ENCODE measurements around the gene CD1C.

Gene CD1C

DNA sequence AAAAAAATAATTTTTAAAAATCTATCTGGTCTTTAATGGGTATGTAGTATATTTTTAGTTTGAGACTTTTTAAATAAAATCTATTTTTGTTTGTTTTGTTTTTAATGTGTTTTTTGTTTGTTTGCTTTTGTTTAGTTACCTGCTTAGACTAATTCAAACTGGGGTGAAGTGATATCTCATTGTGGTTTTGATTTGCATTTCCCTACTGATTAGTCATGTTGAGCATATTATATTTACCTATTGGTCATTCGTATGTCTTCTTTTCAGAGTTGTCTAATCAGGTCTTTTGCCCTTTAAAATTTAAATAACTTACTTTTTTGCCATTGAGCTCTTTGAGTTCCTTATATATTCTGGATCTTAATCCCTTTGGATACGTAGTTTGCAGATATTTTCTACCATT, 21.3 kb downstream of the CD1C start:
- TF ChIP-seq CTCF (IDR thresholded peaks at IDR 0.05; ENCODE audit: low read depth, low read length) (no peak), MAX (IDR thresholded peaks at IDR 0.05; ENCODE audit: low read depth, low read length) (no peak), MYC (IDR thresholded peaks at IDR 0.05; ENCODE audit: low read depth, low read length) (no peak), POLR2A (IDR thresholded peaks at IDR 0.05; ENCODE audit: extremely low read depth, insufficient read length) (no peak)
- H3K4me3 ChIP-seq (ENCODE audit: low read depth, low read length): no peak overlapping the region

GRCh38 chr1:158323866-158324265, 34.1 kb downstream of the CD1C start:
- TF ChIP-seq MAX (IDR thresholded peaks at IDR 0.05; ENCODE audit: low read depth, low read length) (no peak), MYC (IDR thresholded peaks at IDR 0.05; ENCODE audit: low read depth, low read length) (no peak), POLR2A (IDR thresholded peaks at IDR 0.05; ENCODE audit: extremely low read depth, insufficient read length) (no peak), CTCF (IDR thresholded peaks at IDR 0.05; ENCODE audit: low read depth, low read length) (no peak)
- no peak overlapping the region for H3K4me3 ChIP-seq (ENCODE audit: low read depth, low read length)
- no peak for DNase-seq (ENCODE audit: low read depth)

More for the DNA sequence above, 21.3 kb downstream of the CD1C start:
- DNase-seq (ENCODE audit: low read depth): no peak

DNA sequence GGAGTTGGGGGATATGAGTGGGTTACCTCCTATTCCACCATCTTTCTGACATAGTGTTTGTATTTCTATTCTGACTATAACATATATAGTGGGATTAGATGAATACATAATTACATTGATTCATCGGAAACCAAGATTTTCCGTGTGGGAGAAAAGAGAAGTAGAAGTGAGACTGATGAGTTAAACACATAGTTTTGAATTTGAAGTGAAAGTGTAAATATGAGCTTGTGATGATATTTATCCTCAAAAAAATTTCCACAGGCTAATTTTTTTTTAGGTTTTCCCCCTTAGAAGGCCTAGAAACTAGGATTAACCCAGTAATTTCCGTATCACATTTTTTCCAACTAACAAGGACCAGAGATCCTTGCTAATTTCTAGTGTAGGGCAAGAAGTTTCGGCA, 34.7 kb downstream of the CD1C start:
- DNase-seq (ENCODE audit: low read depth): no peak
- no peak overlapping the region for H3K4me3 ChIP-seq (ENCODE audit: low read depth, low read length)
- TF ChIP-seq POLR2A (IDR thresholded peaks at IDR 0.05; ENCODE audit: extremely low read depth, insufficient read length) (no peak), MYC (IDR thresholded peaks at IDR 0.05; ENCODE audit: low read depth, low read length) (no peak), MAX (IDR thresholded peaks at IDR 0.05; ENCODE audit: low read depth, low read length) (no peak), CTCF (IDR thresholded peaks at IDR 0.05; ENCODE audit: low read depth, low read length) (no peak)

DNA sequence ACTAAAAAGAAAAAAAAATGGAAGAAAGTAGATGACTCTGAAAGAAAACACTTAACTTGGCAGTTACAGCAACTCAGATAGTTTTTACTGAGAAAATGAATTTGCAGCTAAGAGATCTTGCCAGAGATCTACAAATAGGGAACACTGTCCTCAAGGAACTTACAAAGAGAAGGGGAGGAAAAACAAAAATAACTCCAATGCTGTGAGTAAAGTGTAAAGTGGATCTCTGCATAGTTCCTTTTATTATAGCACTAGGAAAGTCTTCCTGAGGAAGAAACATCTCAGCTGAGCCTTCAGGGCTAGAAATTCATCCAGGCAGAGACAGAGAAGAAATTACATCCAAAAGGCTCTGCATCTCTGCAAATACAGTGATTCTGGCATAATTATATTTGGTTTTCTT, 37.8 kb downstream of the CD1C start:
- H3K4me3 ChIP-seq (ENCODE audit: low read depth, low read length): no peak overlapping the region
- TF ChIP-seq CTCF (IDR thresholded peaks at IDR 0.05; ENCODE audit: low read depth, low read length): no peak
- no peak for TF ChIP-seq MYC (IDR thresholded peaks at IDR 0.05; ENCODE audit: low read depth, low read length)
- TF ChIP-seq MAX (IDR thresholded peaks at IDR 0.05; ENCODE audit: low read depth, low read length): no peak
- no peak for TF ChIP-seq POLR2A (IDR thresholded peaks at IDR 0.05; ENCODE audit: extremely low read depth, insufficient read length)
- DNase-seq (ENCODE audit: low read depth): no peak

GRCh38 chr1:158328426-158328825, 38.7 kb downstream of the CD1C start:
- TF ChIP-seq CTCF (IDR thresholded peaks at IDR 0.05; ENCODE audit: low read depth, low read length) (no peak), MYC (IDR thresholded peaks at IDR 0.05; ENCODE audit: low read depth, low read length) (no peak), MAX (IDR thresholded peaks at IDR 0.05; ENCODE audit: low read depth, low read length) (no peak)
- H3K4me3 ChIP-seq (ENCODE audit: low read depth, low read length): no peak overlapping the region

DNA sequence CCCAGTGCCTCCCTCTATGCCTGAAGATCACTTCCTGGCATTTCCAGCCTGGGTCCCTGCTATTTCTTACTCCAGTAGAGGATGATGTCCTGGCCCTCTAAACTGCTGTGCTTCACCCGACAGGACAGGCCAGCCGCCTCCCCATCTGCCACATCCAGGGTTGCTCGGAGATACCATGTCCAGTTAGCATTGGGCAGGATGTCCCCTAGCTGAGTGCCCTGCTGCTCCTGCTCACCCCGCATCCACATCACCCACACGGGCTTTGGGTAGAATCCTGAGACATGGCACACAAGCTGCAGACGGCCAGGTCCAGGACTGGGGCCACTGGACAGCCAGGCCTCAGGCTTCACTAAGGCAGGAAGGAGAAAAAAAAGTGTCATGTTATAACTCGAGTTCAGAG, 39.6 kb downstream of the CD1C start:
- DNase-seq (ENCODE audit: low read depth): no peak
- H3K4me3 ChIP-seq (ENCODE audit: low read depth, low read length): no peak overlapping the region
- TF ChIP-seq MAX (IDR thresholded peaks at IDR 0.05; ENCODE audit: low read depth, low read length) (no peak), CTCF (IDR thresholded peaks at IDR 0.05; ENCODE audit: low read depth, low read length) (no peak), POLR2A (IDR thresholded peaks at IDR 0.05; ENCODE audit: extremely low read depth, insufficient read length) (no peak), MYC (IDR thresholded peaks at IDR 0.05; ENCODE audit: low read depth, low read length) (no peak)

More at GRCh38 chr1:158328426-158328825, 38.7 kb downstream of the CD1C start:
- DNase-seq (ENCODE audit: low read depth): no peak

Measured in NB4 (cell line).